ENCODE data around the gene ERC2. TPM values are rescaled to one million over a fixed set of nuclear protein-coding genes. Genes with fewer than 3 reads are reported as not detected.

Gene ERC2
- total RNA-seq, 1 donor from 2014 or later: 0.11 TPM

DNA sequence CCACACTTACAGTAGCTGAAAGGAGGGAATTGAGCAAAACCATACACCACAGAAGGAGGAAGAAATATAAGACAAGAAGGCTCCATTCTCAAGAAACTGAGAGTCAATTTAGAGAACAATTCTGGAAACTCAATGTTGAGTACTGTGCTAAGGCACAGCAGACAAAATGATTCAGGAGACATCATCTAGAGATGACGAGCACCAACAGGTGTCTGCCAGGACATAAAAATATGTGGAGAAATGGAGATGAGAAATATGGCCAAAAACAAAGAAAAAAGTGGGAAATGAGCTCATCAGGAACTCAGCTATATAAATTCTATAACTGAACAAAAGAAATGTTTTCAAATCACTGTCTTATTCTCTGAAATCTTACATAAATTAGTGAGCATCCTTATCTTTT is 343.7 kb downstream of the ERC2 start:
- H3K4me3 ChIP-seq: no peak overlapping the region
- intact Hi-C loops (cut with DNase I): no loop called here
- no peak for DNase-seq (ENCODE audit: low spot score in 2 of 2)

DNA sequence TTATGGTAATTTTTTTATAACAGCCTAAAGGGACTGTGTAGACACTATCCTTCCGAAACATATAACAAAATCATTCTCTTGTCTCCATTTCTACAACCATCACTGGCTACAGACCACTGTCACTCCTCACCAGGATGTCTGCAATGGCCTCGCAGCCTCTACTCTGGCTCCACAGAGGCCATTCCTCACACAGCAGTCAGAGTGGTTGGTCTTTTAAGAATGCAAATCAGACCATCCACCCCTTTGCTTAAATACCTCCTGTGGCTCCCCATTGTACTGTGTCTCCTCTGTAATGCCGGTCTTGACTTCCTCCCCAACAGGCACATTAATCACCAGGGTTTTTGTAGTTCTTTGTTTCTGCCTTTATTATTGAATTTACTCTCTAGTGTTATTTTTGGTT is 344.8 kb downstream of the ERC2 start:
- TF ChIP-seq, protein P1, sequence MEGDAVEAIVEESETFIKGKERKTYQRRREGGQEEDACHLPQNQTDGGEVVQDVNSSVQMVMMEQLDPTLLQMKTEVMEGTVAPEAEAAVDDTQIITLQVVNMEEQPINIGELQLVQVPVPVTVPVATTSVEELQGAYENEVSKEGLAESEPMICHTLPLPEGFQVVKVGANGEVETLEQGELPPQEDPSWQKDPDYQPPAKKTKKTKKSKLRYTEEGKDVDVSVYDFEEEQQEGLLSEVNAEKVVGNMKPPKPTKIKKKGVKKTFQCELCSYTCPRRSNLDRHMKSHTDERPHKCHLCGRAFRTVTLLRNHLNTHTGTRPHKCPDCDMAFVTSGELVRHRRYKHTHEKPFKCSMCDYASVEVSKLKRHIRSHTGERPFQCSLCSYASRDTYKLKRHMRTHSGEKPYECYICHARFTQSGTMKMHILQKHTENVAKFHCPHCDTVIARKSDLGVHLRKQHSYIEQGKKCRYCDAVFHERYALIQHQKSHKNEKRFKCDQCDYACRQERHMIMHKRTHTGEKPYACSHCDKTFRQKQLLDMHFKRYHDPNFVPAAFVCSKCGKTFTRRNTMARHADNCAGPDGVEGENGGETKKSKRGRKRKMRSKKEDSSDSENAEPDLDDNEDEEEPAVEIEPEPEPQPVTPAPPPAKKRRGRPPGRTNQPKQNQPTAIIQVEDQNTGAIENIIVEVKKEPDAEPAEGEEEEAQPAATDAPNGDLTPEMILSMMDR (IDR thresholded peaks at IDR 0.05): no peak
- intact Hi-C loops (cut with DNase I): no loop called here
- H3K27me3 ChIP-seq: no peaks in the 10 kb centered on the region
- no peaks in the 10 kb centered on the region for H3K36me3 ChIP-seq
- H3K9me3 ChIP-seq: no peaks in the 10 kb centered on the region
- H3K27ac ChIP-seq: no peak overlapping the region
- no peak overlapping the region for H3K4me3 ChIP-seq
- no peaks in the 10 kb centered on the region for H3K4me1 ChIP-seq
- DNase-seq (ENCODE audit: low spot score in 2 of 2): no peak

More for the DNA sequence above, 343.7 kb downstream of the ERC2 start:
- Histone ChIP-seq H3K4me1 (no peaks in the 10 kb centered on the region), H3K27me3 (no peaks in the 10 kb centered on the region), H3K36me3 (no peaks in the 10 kb centered on the region), H3K9me3 (no peaks in the 10 kb centered on the region), H3K27ac (no peak overlapping the region)
- TF ChIP-seq, protein P1 (IDR thresholded peaks at IDR 0.05): no peak

DNA sequence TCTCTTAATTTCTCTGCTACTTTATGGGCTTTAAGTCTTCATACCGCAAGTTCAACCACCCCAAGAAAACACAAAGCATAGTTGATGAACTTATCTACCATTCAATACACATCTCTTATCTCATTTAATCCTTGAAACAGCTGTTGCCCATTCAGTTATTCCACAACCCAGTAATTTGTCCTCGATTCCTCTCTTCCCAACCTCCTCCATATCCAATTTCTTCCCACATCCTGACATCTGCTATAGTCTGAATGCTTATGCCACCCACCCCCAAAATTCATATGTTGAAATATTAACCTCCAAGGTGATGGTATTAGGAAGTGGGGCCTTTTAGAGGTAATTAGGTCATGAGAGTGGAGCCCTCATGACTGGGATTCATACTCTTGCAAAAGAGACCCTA is 345.4 kb downstream of the ERC2 start:
- no peaks in the 10 kb centered on the region for H3K9me3 ChIP-seq
- no peak overlapping the region for H3K27ac ChIP-seq
- H3K36me3 ChIP-seq: no peaks in the 10 kb centered on the region
- no peak overlapping the region for H3K4me3 ChIP-seq
- no peak for DNase-seq (ENCODE audit: low spot score in 2 of 2)
- TF ChIP-seq, protein P1 (IDR thresholded peaks at IDR 0.05): no peak
- H3K4me1 ChIP-seq: no peaks in the 10 kb centered on the region
- intact Hi-C loops (cut with DNase I): no loop called here
- H3K27me3 ChIP-seq: no peaks in the 10 kb centered on the region

DNA sequence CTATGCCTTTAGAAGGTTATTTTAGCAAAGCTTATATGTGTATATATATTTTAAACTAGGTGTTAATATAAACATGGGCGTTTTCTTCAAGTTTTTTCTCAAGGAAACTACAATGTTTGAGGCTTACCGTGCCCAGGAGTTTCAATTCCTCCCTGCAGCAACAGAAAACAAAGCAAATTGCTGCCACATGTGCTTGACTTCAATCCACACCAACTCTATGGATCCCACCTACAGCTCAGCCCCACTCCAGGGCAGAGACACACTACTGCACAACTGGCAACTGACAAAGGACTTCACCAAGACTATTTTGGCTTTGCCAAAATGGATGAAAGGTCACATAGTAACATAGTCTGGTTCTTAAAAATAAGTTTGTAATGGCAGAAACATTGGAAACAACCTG is 346.6 kb downstream of the ERC2 start:
- no peaks in the 10 kb centered on the region for H3K36me3 ChIP-seq
- intact Hi-C loops (cut with DNase I): no loop called here
- TF ChIP-seq, protein P1 (IDR thresholded peaks at IDR 0.05): no peak
- H3K9me3 ChIP-seq: no peaks in the 10 kb centered on the region
- H3K27me3 ChIP-seq: no peaks in the 10 kb centered on the region
- H3K4me3 ChIP-seq: no peak overlapping the region
- DNase-seq (ENCODE audit: low spot score in 2 of 2): no peak
- no peaks in the 10 kb centered on the region for H3K4me1 ChIP-seq
- H3K27ac ChIP-seq: no peak overlapping the region

DNA sequence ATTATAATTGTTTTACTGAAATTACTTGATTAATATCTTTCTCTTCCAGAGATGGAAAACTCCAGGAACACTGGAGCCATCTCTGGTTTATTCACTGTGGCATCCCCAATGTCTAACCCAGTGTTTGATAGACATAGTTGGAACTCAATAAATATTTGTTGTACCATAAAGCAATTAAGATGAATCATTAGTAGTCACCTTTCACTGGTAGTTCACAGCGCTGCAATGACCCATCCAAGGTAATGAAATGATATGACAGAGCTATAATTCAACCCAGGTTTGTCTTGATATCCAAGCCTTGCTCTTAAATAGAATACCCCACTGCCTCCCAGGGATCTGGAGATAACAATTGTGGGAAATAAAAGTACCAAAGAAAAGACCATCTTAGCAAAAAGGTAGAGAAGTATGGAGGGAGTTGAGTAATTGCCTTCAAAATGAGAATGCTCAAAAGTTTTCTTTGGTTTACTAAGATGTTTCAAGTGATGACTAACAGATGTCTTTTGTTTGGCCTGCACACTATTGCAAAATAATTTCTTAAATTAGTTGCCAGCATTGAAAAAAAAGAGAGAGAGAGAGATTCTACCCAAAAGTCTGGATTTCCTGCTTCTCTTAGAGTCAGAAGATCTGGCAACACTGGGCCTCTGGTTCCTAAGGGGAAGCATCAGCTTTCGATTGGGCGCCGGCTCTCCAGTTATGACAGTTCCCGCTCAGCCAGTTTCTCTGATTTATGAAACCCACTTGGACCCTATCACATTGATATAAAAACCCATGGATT is 348.5 kb downstream of the ERC2 start:
- intact Hi-C loops (cut with DNase I): no loop called here
- Histone ChIP-seq H3K4me3 (no peak overlapping the region), H3K4me1 (no peaks in the 10 kb centered on the region), H3K9me3 (no peaks in the 10 kb centered on the region), H3K36me3 (no peaks in the 10 kb centered on the region), H3K27ac (no peak overlapping the region), H3K27me3 (no peaks in the 10 kb centered on the region)
- DNase-seq (ENCODE audit: low spot score in 2 of 2): no peak
- TF ChIP-seq, protein P1 (IDR thresholded peaks at IDR 0.05): no peak
